ENCODE results near the gene ASIC4. TPM values are rescaled to one million over a fixed set of nuclear protein-coding genes. Genes with fewer than 3 reads are reported as not detected.

Gene ASIC4
- total and polyA plus RNA-seq, 2 of the 8 experiments (the other 6 are each of a cell fraction or from before 2014, with no cell fraction given), result 0.12 to 0.22 TPM

GRCh38 chr2:219556413-219556812, 42.1 kb downstream of the ASIC4 start (continued):
- no peak for TF ChIP-seq CHD7 (IDR thresholded peaks at IDR 0.05; ENCODE audit: insufficient replicate concordance, low read length)
- no peak for TF ChIP-seq SP4 (IDR thresholded peaks at IDR 0.05; ENCODE audit: low read length)
- TF ChIP-seq BRCA1 (IDR thresholded peaks at IDR 0.05; ENCODE audit: low read depth, low read length), result no peak
- TF ChIP-seq POLR2AphosphoS5 (IDR thresholded peaks at IDR 0.05; ENCODE audit: low read depth, low read length), result no peak; the same call in 1 of the 2 replicates
- no peak for TF ChIP-seq HDAC6 (IDR thresholded peaks at IDR 0.05; ENCODE audit: low read depth, low read length)
- no peak for TF ChIP-seq EZH2 (IDR thresholded peaks at IDR 0.05; ENCODE audit: low read depth, low read length, severe bottlenecking)
- no peak for TF ChIP-seq SP2 (IDR thresholded peaks at IDR 0.05; ENCODE audit: low read length)
- TF ChIP-seq CEBPB (IDR thresholded peaks at IDR 0.05; ENCODE audit: low read depth, low read length), result no peak
- no peak for TF ChIP-seq RAD21 (IDR thresholded peaks at IDR 0.05 in 1 of 2, conservative IDR thresholded peaks at IDR 0.05 in 1 of 2; ENCODE audit: low read depth in 2 of 2, low read length in 2 of 2)
- no peak for TF ChIP-seq BCL11A (IDR thresholded peaks at IDR 0.05; ENCODE audit: low read depth in 2 of 2, low read length in 2 of 2)
- TF ChIP-seq SP1 (IDR thresholded peaks at IDR 0.05; ENCODE audit: low read depth, low read length), result no peak
- TF ChIP-seq TEAD4 (IDR thresholded peaks at IDR 0.05; ENCODE audit: low read depth, low read length), result no peak
- TF ChIP-seq YY1 (IDR thresholded peaks at IDR 0.05; ENCODE audit: low read depth, low read length), result no peak
